K562 (cell line): ENCODE results near the gene MPPED2. TPM values are rescaled to one million over a fixed set of nuclear protein-coding genes. Genes with fewer than 3 reads are reported as not detected.

Experiments used
- ATAC-seq: fragments of 200-7000 bp; cut with Tn5 transposase; 3 replicates; pipeline ENCODE4 v1.9.1; 2020; ENCODE audit warnings: moderate library complexity
- BruUV-seq: library from RNA; stranded (reverse); fragments of 400-500 nt; replicated peaks from 2 replicates; lab custom pipeline; 2021; lab: Mats Ljungman, UMichigan
- CTCF ChIA-PET: fragments of 300-600 bp; formaldehyde crosslinking; extraction: SDS; loops from one replicate; lab custom pipeline; 2021; ENCODE audit warnings: low intra/inter-chr PET ratio; lab: Yijun Ruan, JAX
- POLR2A ChIA-PET: fragments of 300-600, 350-650 bp; sonication (Branson Sonifier 250); formaldehyde crosslinking; extraction: SDS; loops from one replicate; lab custom pipeline; 2021; ENCODE audit warnings: antibody characterized with exemption, inconsistent platforms; lab: Yijun Ruan, JAX
- DNase-seq, 4 experiments: peaks; one replicate each; pipeline versions ENCODE4 v3.0.0 to v3.0.0-alpha.2; 2011 to 2018; ENCODE audit warnings: low spot score in 3 of 4, mixed read lengths in 3 of 4; ENCODE audit errors: extremely low read depth in 1 of 4
- FAIRE-seq: peaks from 2 replicates; lab custom pipeline; 2011; peaks lifted over from hg19 to GRCh38; lab: Jason Lieb, UNC
- H2AFZ ChIP-seq: 2 replicates; pipeline ENCODE4 v1.6.0; 2011; ENCODE audit warnings: low read depth, low read length, control low read depth, inconsistent platforms
- H3K27ac ChIP-seq: fragments of 200-600 bp; 3 replicates; pipeline ENCODE4 v1.8.0; 2011; ENCODE audit warnings: low read depth, mild to moderate bottlenecking, control low read depth, inconsistent platforms, low read length, moderate library complexity, mixed read lengths; ENCODE audit errors: extremely low read depth
- H3K27me3 ChIP-seq, 2 experiments: fragments of 300-600 bp in 1 of 2; 2 replicates in 1 of 2; 3 replicates in 1 of 2; pipeline versions ENCODE4 v1.6.0 to v1.8.0; 2011; ENCODE audit warnings: inconsistent platforms in 2 of 2, low read length in 2 of 2, mild to moderate bottlenecking in 1 of 2, mixed read lengths in 1 of 2, moderate library complexity in 1 of 2; ENCODE audit not compliant: control insufficient read depth in 2 of 2, insufficient read depth in 2 of 2
- H3K36me3 ChIP-seq: fragments of 300-600 bp; 3 replicates; pipeline ENCODE4 v1.8.0; 2011; ENCODE audit warnings: mild to moderate bottlenecking, low read length, inconsistent platforms; ENCODE audit not compliant: control insufficient read depth, insufficient read depth
- H3K4me1 ChIP-seq, 2 experiments: fragments of 200-600 bp in 1 of 2; replicated peaks in 1 of 2; 2 replicates in 1 of 2; 3 replicates in 1 of 2; pipeline versions ENCODE4 v1.5.1 to v1.8.0; 2011; ENCODE audit warnings: inconsistent platforms in 2 of 2, low read length in 2 of 2, mild to moderate bottlenecking in 1 of 2, mixed read lengths in 1 of 2, moderate library complexity in 1 of 2; ENCODE audit not compliant: control insufficient read depth in 2 of 2, insufficient read depth in 2 of 2
- H3K4me2 ChIP-seq: 2 replicates; pipeline ENCODE4 v1.6.1; 2011; ENCODE audit warnings: low read length, control low read depth, inconsistent platforms, mixed read lengths; ENCODE audit not compliant: insufficient read depth
- H3K4me3 ChIP-seq: fragments of 200-600 bp; sonication (generic), shearing (Covaris generic); 2 replicates; pipeline ENCODE4 v1.5.1; 2016; ENCODE audit warnings: control low read depth, inconsistent platforms
- H3K79me2 ChIP-seq: fragments of 200-600 bp; 3 replicates; pipeline ENCODE4 v1.8.0; 2011; ENCODE audit warnings: low read length, inconsistent platforms; ENCODE audit not compliant: control insufficient read depth, insufficient read depth
- H3K9ac ChIP-seq, 2 experiments: 2 replicates each; pipeline versions ENCODE4 v1.6.0 to v1.6.1; 2011; ENCODE audit warnings: low read depth in 2 of 2, low read length in 2 of 2, control low read depth in 1 of 2, inconsistent platforms in 1 of 2, mild to moderate bottlenecking in 1 of 2, mixed read lengths in 1 of 2; ENCODE audit not compliant: insufficient read depth in 1 of 2
- H3K9me1 ChIP-seq: one replicate; pipeline ENCODE4 v1.6.0; 2011; ENCODE audit warnings: inconsistent platforms, mild to moderate bottlenecking, low read length, moderate library complexity; ENCODE audit not compliant: control insufficient read depth, insufficient read depth
- H3K9me3 ChIP-seq: replicated peaks from 2 replicates; pipeline ENCODE4 v1.5.1; 2011; ENCODE audit warnings: low read depth, low read length, inconsistent platforms; ENCODE audit not compliant: control insufficient read depth, insufficient read depth
- H4K20me1 ChIP-seq: replicated peaks from 2 replicates; pipeline ENCODE4 v1.6.1; 2011; ENCODE audit warnings: low read length, inconsistent platforms, mixed read lengths; ENCODE audit not compliant: control insufficient read depth, insufficient read depth
- FOXM1 ChIP-seq, 2 experiments: fragments of 450-650 bp in 1 of 2; sonication (generic) in 1 of 2; formaldehyde crosslinking in 1 of 2; IDR thresholded peaks; 2 replicates each; pipeline versions ENCODE4 v1.6.1 to v1.9.0; 2017 to 2022; ENCODE audit warnings: low read depth in 2 of 2, mild to moderate bottlenecking in 2 of 2, missing genetic modification reagents in 1 of 2, moderate library complexity in 1 of 2
- PTRF ChIP-seq: fragments of 450-650 bp; IDR thresholded peaks from 2 replicates; pipeline ENCODE4 v1.6.1; 2016; ENCODE audit warnings: mild to moderate bottlenecking, missing genetic modification characterization, missing compliant biosample characterization
- SREBF1 ChIP-seq: fragments of 150-350 bp; IDR thresholded peaks from 2 replicates; pipeline ENCODE4 v1.6.1; 2014; ENCODE audit warnings: antibody characterized with exemption, low read depth, low read length, borderline replicate concordance
- in situ Hi-C: fragments of 300-500 bp; cut with MboI; formaldehyde crosslinking; loops from 4 replicates; pipeline ENCODE4 v1.15.0; 2018; ENCODE audit warnings: inconsistent platforms, mixed read lengths
- intact Hi-C: fragments of 100-400 bp; cut with micrococcal nuclease; formaldehyde crosslinking; loops from 2 replicates; pipeline ENCODE4 v1.14.2; 2022
- polyA plus RNA-seq, 8 experiments: library from polyadenylated mRNA; depleted of rRNA in 4 of 8; stranded (reverse) in 5 of 8; unstranded in 3 of 8; fragments of >200 nt; fragmentation: Nextera tagmentation in 2 of 8; fragmentation: Illumina TruSeq in 1 of 8; extraction: Ambion mirVana in 2 of 8; extraction: Trizol in 1 of 8; gene quantifications; 2 replicates each; pipeline versions ENCODE4 v1.2.1 to v1.2.3, GENCODE V29; 2011 to 2014; ENCODE audit warnings: inconsistent platforms in 1 of 8, missing spikeins in 1 of 8
- total RNA-seq, 7 experiments: library from RNA; depleted of rRNA in 6 of 7; stranded (reverse); fragments of >200 nt in 6 of 7; fragmentation: Illumina TruSeq in 2 of 7; extraction: Trizol in 2 of 7; gene quantifications; 2 replicates each; pipeline versions ENCODE4 v1.2.1 to v1.2.3, GENCODE V29; 2011 to 2021; ENCODE audit warnings: low replicate concordance in 1 of 7
- TF ChIP-seq, protein P1 (sequence below): fragments of 250-450 bp; sonication (Bioruptor Pico); IDR thresholded peaks from 2 replicates; pipeline ENCODE4 v1.9.0; 2021; ENCODE audit warnings: mild to moderate bottlenecking
- TF ChIP-seq, protein P2 (sequence below): fragments of 450-650 bp; formaldehyde crosslinking; conservative IDR thresholded peaks from 2 replicates; pipeline ENCODE4 v1.4.0; 2022; ENCODE audit warnings: mild to moderate bottlenecking, missing genetic modification characterization
- TF ChIP-seq, protein P3 (sequence below): fragments of 200-800 bp; sonication (Bioruptor generic); IDR thresholded peaks from 2 replicates; pipeline ENCODE4 v1.6.1; 2017; ENCODE audit warnings: missing genetic modification characterization, missing compliant biosample characterization

Gene MPPED2
- total and polyA plus RNA-seq, 9 of the 15 experiments (the other 6 are each of a cell fraction or from before 2014, with no cell fraction given): not detected

DNA sequence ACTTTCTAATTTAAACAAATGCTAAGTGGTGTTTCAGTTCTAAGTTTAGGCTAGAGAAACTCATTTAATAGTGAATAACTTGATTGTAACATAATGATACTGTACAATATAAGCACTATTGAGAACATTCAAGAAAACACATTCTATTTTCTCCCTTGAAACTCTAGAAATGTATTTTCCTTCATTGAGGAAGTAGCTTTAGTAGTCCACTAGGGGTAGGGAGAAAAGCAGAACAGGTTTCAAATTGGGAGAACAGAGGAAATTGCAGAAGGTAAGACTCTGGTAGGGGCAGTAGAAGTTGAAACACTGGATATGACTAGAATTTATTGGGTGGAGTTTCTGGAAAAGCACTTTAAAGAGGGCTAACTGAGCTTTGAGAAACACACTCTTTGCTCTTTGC lies 31.6 kb upstream of the MPPED2 start:
- BruUV-seq: no TSS peak
- Histone ChIP-seq H3K9ac (no peak overlapping the region), H3K9me1 (no peaks in the 10 kb centered on the region), H3K4me2 (no peak overlapping the region), H3K4me1 (no peaks in the 10 kb centered on the region), H3K27ac (no peak overlapping the region), H2AFZ (no peak overlapping the region), H3K4me3 (no peak overlapping the region), H4K20me1 (no peaks in the 10 kb centered on the region), H3K27me3 (no peaks in the 10 kb centered on the region), H3K79me2 (no peaks in the 10 kb centered on the region), H3K9me3 (no peaks in the 10 kb centered on the region), H3K36me3 (no peaks in the 10 kb centered on the region)
- ATAC-seq (no peak), DNase-seq (no peak), FAIRE-seq (no peak)
- POLR2A ChIA-PET: no interaction called here
- CTCF ChIA-PET: no interaction called here
- intact Hi-C loops (no loop called here), in situ Hi-C loops (no loop called here)
- TF ChIP-seq, protein P1, sequence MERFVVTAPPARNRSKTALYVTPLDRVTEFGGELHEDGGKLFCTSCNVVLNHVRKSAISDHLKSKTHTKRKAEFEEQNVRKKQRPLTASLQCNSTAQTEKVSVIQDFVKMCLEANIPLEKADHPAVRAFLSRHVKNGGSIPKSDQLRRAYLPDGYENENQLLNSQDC (CRISPR knock-in tag): no peak
- TF ChIP-seq FOXM1 (IDR thresholded peaks at IDR 0.05; ENCODE audit: low read depth) (no peak), FOXM1 (CRISPR knock-in tag; IDR thresholded peaks at IDR 0.05; ENCODE audit: low read depth) (no peak), SREBF1 (no peak), PTRF (tag) (no peak)
- TF ChIP-seq, protein P2, sequence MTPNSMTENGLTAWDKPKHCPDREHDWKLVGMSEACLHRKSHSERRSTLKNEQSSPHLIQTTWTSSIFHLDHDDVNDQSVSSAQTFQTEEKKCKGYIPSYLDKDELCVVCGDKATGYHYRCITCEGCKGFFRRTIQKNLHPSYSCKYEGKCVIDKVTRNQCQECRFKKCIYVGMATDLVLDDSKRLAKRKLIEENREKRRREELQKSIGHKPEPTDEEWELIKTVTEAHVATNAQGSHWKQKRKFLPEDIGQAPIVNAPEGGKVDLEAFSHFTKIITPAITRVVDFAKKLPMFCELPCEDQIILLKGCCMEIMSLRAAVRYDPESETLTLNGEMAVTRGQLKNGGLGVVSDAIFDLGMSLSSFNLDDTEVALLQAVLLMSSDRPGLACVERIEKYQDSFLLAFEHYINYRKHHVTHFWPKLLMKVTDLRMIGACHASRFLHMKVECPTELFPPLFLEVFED (CRISPR knock-in tag): no peak
- TF ChIP-seq, protein P3, sequence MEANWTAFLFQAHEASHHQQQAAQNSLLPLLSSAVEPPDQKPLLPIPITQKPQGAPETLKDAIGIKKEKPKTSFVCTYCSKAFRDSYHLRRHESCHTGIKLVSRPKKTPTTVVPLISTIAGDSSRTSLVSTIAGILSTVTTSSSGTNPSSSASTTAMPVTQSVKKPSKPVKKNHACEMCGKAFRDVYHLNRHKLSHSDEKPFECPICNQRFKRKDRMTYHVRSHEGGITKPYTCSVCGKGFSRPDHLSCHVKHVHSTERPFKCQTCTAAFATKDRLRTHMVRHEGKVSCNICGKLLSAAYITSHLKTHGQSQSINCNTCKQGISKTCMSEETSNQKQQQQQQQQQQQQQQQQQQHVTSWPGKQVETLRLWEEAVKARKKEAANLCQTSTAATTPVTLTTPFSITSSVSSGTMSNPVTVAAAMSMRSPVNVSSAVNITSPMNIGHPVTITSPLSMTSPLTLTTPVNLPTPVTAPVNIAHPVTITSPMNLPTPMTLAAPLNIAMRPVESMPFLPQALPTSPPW (CRISPR knock-in tag): no peak
